Endothelial cell of umbilical vein (primary cell): ENCODE results near the gene MACROH2A1. TPM values are rescaled to one million over a fixed set of nuclear protein-coding genes. Genes with fewer than 3 reads are reported as not detected.

Experiments
- BruUV-seq: library from RNA; stranded (reverse); fragments of 400-500 nt; replicated peaks from 2 replicates; lab custom pipeline; 2021; lab: Mats Ljungman, UMichigan
- CTCF ChIA-PET: fragments of 300-600, 350-600 bp; sonication (Branson Sonifier 250); formaldehyde crosslinking; loops from one replicate; lab custom pipeline; 2021; ENCODE audit warnings: antibody characterized with exemption, inconsistent platforms; lab: Charles Lee
- POLR2A ChIA-PET: fragments of 300-600, 350-600 bp; sonication (Branson Sonifier 250); formaldehyde crosslinking; loops from one replicate; lab custom pipeline; 2021; ENCODE audit warnings: antibody characterized with exemption, inconsistent platforms; lab: Charles Lee
- DNase-seq: peaks from one replicate; pipeline ENCODE4 v3.0.0-alpha.2; 2011; ENCODE audit warnings: low read depth, low spot score
- FAIRE-seq: peaks from 2 replicates; lab custom pipeline; 2011; peaks lifted over from hg19 to GRCh38; lab: Jason Lieb, UNC
- H2AFZ ChIP-seq: 2 replicates; pipeline ENCODE4 v1.6.0; 2012; ENCODE audit warnings: low read depth, low read length, control low read depth, inconsistent platforms
- H3K27ac ChIP-seq: 2 replicates; pipeline ENCODE4 v1.5.1; 2011; ENCODE audit warnings: low read depth, mild to moderate bottlenecking, control low read depth, low read length, moderate library complexity; ENCODE audit not compliant: insufficient read depth
- H3K27me3 ChIP-seq, 2 experiments: 2 replicates each; pipeline versions ENCODE4 v1.6.0 to v1.6.1; 2011; ENCODE audit warnings: low read length in 2 of 2, mixed read lengths in 1 of 2; ENCODE audit not compliant: control insufficient read depth in 2 of 2, insufficient read depth in 2 of 2
- H3K36me3 ChIP-seq, 2 experiments: 2 replicates in 1 of 2; 3 replicates in 1 of 2; pipeline ENCODE4 v1.5.1; 2011; ENCODE audit warnings: low read length in 2 of 2, mild to moderate bottlenecking in 1 of 2, moderate library complexity in 1 of 2; ENCODE audit not compliant: control insufficient read depth in 2 of 2, insufficient read depth in 2 of 2; ENCODE audit errors: extremely low read depth in 1 of 2
- H3K4me1 ChIP-seq: 3 replicates; pipeline ENCODE4 v1.5.1; 2011; ENCODE audit warnings: mild to moderate bottlenecking, low read length; ENCODE audit not compliant: control insufficient read depth, insufficient read depth; ENCODE audit errors: extremely low read depth
- H3K4me2 ChIP-seq: 2 replicates; pipeline ENCODE4 v1.6.1; 2011; ENCODE audit warnings: low read length, control low read depth, mixed read lengths; ENCODE audit not compliant: insufficient read depth
- H3K4me3 ChIP-seq, 3 experiments: fragments of 200-600 bp in 1 of 3; sonication (generic), shearing (Covaris generic) in 1 of 3; replicated peaks in 1 of 3; 2 replicates each; pipeline ENCODE4 v1.5.1; 2011 to 2016; ENCODE audit warnings: control low read depth in 3 of 3, low read length in 3 of 3, mild to moderate bottlenecking in 2 of 3, inconsistent platforms in 1 of 3, low read depth in 1 of 3, moderate library complexity in 1 of 3; ENCODE audit not compliant: insufficient read depth in 1 of 3
- H3K79me2 ChIP-seq: 2 replicates; pipeline ENCODE4 v1.6.0; 2012; ENCODE audit warnings: low read length, inconsistent platforms; ENCODE audit not compliant: control insufficient read depth, insufficient read depth
- H3K9ac ChIP-seq: replicated peaks from 2 replicates; pipeline ENCODE3; 2011; ENCODE audit warnings: low read length, control low read depth; ENCODE audit not compliant: insufficient read depth; ENCODE audit errors: extremely low read depth
- H3K9me1 ChIP-seq: replicated peaks from 3 replicates; pipeline ENCODE4 v1.6.0; 2011; ENCODE audit warnings: mild to moderate bottlenecking, low read length; ENCODE audit not compliant: control insufficient read depth, insufficient read depth; ENCODE audit errors: extremely low read depth
- H3K9me3 ChIP-seq: replicated peaks from 2 replicates; pipeline ENCODE4 v1.5.1; 2012; ENCODE audit warnings: low read length, inconsistent platforms; ENCODE audit not compliant: control insufficient read depth, insufficient read depth
- H4K20me1 ChIP-seq: replicated peaks from 2 replicates; pipeline ENCODE3; 2011; ENCODE audit warnings: mild to moderate bottlenecking, low read length; ENCODE audit not compliant: control insufficient read depth, insufficient read depth; ENCODE audit errors: extremely low read depth
- CTCF ChIP-seq, 2 donors: IDR thresholded peaks; 1 replicate in 1 of 2; 2 replicates in 1 of 2; pipeline ENCODE4 v1.5.1; 2011; ENCODE audit warnings: low read length in 2 of 2, mild to moderate bottlenecking in 2 of 2, moderate library complexity in 2 of 2, control low read depth in 1 of 2, inconsistent platforms in 1 of 2, low read depth in 1 of 2; ENCODE audit not compliant: insufficient read depth in 1 of 2; ENCODE audit errors: extremely low read depth in 1 of 2
- EZH2 ChIP-seq: IDR thresholded peaks from 2 replicates; pipeline ENCODE4 v1.6.1; 2012; ENCODE audit warnings: borderline replicate concordance, low read depth, mild to moderate bottlenecking, moderate library complexity, low read length, inconsistent platforms; ENCODE audit not compliant: severe bottlenecking
- FOS ChIP-seq: IDR thresholded peaks from 2 replicates; pipeline ENCODE4 v1.6.1; 2011; ENCODE audit warnings: mild to moderate bottlenecking, low read length, moderate library complexity, borderline replicate concordance; ENCODE audit not compliant: insufficient read depth
- GATA2 ChIP-seq: IDR thresholded peaks from 2 replicates; pipeline ENCODE4 v1.7.0; 2011; ENCODE audit warnings: low read depth, mild to moderate bottlenecking, moderate library complexity, mixed read lengths, low read length; ENCODE audit not compliant: insufficient read length, insufficient read depth
- JUN ChIP-seq: IDR thresholded peaks from 2 replicates; pipeline ENCODE4 v1.6.1; 2011; ENCODE audit warnings: borderline replicate concordance, low read depth; ENCODE audit not compliant: insufficient read length, insufficient read depth
- MYC ChIP-seq: IDR thresholded peaks from one replicate; pipeline ENCODE4 v1.6.1; 2011; ENCODE audit warnings: mild to moderate bottlenecking, low read depth, low read length
- POLR2AphosphoS5 ChIP-seq: IDR thresholded peaks from 2 replicates; pipeline ENCODE4 v1.6.1; 2012; ENCODE audit warnings: low read depth, mild to moderate bottlenecking, control low read depth, low read length, moderate library complexity; ENCODE audit not compliant: insufficient read depth
- dilution Hi-C: fragments of 300-500 bp; cut with MboI; formaldehyde crosslinking; loops from one replicate; pipeline ENCODE4 v1.15.0; 2019; ENCODE audit warnings: low sequenced_read_pairs; ENCODE audit not compliant: extremely low pct_ligation_motif_present
- intact Hi-C: fragments of 100-400 bp; cut with micrococcal nuclease; formaldehyde crosslinking; loops from one replicate; pipeline ENCODE4 v1.10.0; 2022
- polyA plus RNA-seq, 4 experiments: library from polyadenylated mRNA; depleted of rRNA in 3 of 4; stranded (reverse) in 3 of 4; unstranded in 1 of 4; fragments of >200 nt; gene quantifications; 2 replicates each; pipeline versions ENCODE4 v1.2.1 to v1.2.3, GENCODE V29; 2011 to 2012; ENCODE audit warnings: missing spikeins in 1 of 4
- total RNA-seq: library from RNA; stranded (reverse); gene quantifications from 2 replicates; pipeline ENCODE4 v1.2.3, GENCODE V29; 2021
- TF ChIP-seq, protein P1 (sequence below): IDR thresholded peaks from 2 replicates; pipeline ENCODE4 v1.6.1; 2011; ENCODE audit not compliant: insufficient read depth, insufficient read length

MACROH2A1 gene
- total and polyA plus RNA-seq, 2 donors (not counting 3 experiments of a cell fraction or from before 2014, with no cell fraction given), result 89.3 to 147 TPM

- no peaks in the 10 kb centered on the region for H3K27me3 ChIP-seq
- no peak overlapping the region for H3K4me3 ChIP-seq
- no peak overlapping the region for H3K27ac ChIP-seq
- dilution Hi-C loops (no loop called here), intact Hi-C loops (no loop called here)
- H3K4me1 ChIP-seq, result no peaks in the 10 kb centered on the region
- H3K36me3 ChIP-seq, result peaks cover 12 to 20% of the 10 kb centered on the region in 2 experiments
- no peaks in the 10 kb centered on the region for H3K79me2 ChIP-seq
- no peak for DNase-seq
- H2AFZ ChIP-seq, result no peak overlapping the region
- BruUV-seq, result no TSS peak
- no peaks in the 10 kb centered on the region for H3K9me3 ChIP-seq
- POLR2A ChIA-PET, result no interaction called here
- no peak overlapping the region for H3K9ac ChIP-seq
- H3K4me2 ChIP-seq, result no peak overlapping the region
- no peaks in the 10 kb centered on the region for H3K9me1 ChIP-seq
- no peaks in the 10 kb centered on the region for H4K20me1 ChIP-seq
- no peak for FAIRE-seq
- TF ChIP-seq, protein P1, sequence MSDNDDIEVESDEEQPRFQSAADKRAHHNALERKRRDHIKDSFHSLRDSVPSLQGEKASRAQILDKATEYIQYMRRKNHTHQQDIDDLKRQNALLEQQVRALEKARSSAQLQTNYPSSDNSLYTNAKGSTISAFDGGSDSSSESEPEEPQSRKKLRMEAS, result no peak
- TF ChIP-seq FOS, result no peak
- no peak for TF ChIP-seq POLR2AphosphoS5
- TF ChIP-seq GATA2, result no peak
- no peak for TF ChIP-seq MYC
- TF ChIP-seq EZH2, result no peak
- no peak for TF ChIP-seq CTCF (IDR thresholded peaks at IDR 0.05; ENCODE audit: extremely low read depth in 1 of 2, insufficient read depth in 1 of 2, low read depth in 1 of 2, low read length in 2 of 2)
- TF ChIP-seq JUN, result no peak
- CTCF ChIA-PET, result interaction anchor here (0.9 to 1.7 kb wide), 2 partner anchors 10 to 66 kb away, joined by 3 to 7 read pairs; no protein-coding TSS in a partner anchor
Measured at GRCh38 chr5:135359374-135360165, 39.5 kb downstream of the MACROH2A1 start.
